CD4-positive, alpha-beta T cell (primary cell): ENCODE measurements around the gene CEP104. TPM values are rescaled to one million over a fixed set of nuclear protein-coding genes. Genes with fewer than 3 reads are reported as not detected.

Experiments used
- ATAC-seq: fragments of 200-7000 bp; cut with Tn5 transposase; one replicate; pipeline ENCODE4 v1.10.0; 2022; ENCODE audit warnings: mild to moderate bottlenecking; ENCODE audit not compliant: poor library complexity
- CTCF ChIA-PET: fragments of 350-600 bp; sonication (Branson Sonifier 250); formaldehyde crosslinking; loops from one replicate; lab custom pipeline; 2021; ENCODE audit warnings: antibody characterized with exemption, inconsistent platforms; lab: Charles Lee
- POLR2A ChIA-PET: fragments of 350-600 bp; sonication (Branson Sonifier 250); formaldehyde crosslinking; loops from one replicate; lab custom pipeline; 2021; ENCODE audit warnings: antibody characterized with exemption, inconsistent platforms; lab: Charles Lee
- DNase-seq, 14 experiments: peaks; one replicate each; pipeline ENCODE4 v3.0.0-alpha.2; 2013 to 2020; ENCODE audit warnings: mixed read lengths in 2 of 14
- H3K27ac ChIP-seq, 2 donors: one replicate each; pipeline versions ENCODE4 v1.5.1 to v1.7.0; 2013; ENCODE audit warnings: low read length in 2 of 2, low read depth in 1 of 2, mild to moderate bottlenecking in 1 of 2
- H3K27me3 ChIP-seq, 2 experiments: 1 replicate in 1 of 2; 2 replicates in 1 of 2; pipeline versions ENCODE4 v1.6.1 to v1.7.0; 2013; ENCODE audit warnings: low read length in 2 of 2, control low read depth in 1 of 2, mild to moderate bottlenecking in 1 of 2, moderate library complexity in 1 of 2; ENCODE audit not compliant: insufficient read depth in 2 of 2, control insufficient read depth in 1 of 2
- H3K36me3 ChIP-seq: one replicate; pipeline ENCODE4 v1.6.1; 2013; ENCODE audit warnings: low read length, control low read depth; ENCODE audit not compliant: insufficient read depth
- H3K4me1 ChIP-seq: one replicate; pipeline ENCODE4 v1.6.1; 2013; ENCODE audit warnings: low read length, control low read depth; ENCODE audit not compliant: insufficient read depth
- H3K4me3 ChIP-seq: one replicate; pipeline ENCODE4 v1.5.1; 2013; ENCODE audit warnings: mild to moderate bottlenecking, low read length, moderate library complexity
- H3K9me3 ChIP-seq, 2 experiments: 1 replicate in 1 of 2; 2 replicates in 1 of 2; pipeline versions ENCODE4 v1.6.1 to v1.7.0; 2013; ENCODE audit warnings: low read length in 2 of 2, mild to moderate bottlenecking in 2 of 2, control low read depth in 1 of 2, moderate library complexity in 1 of 2; ENCODE audit not compliant: control insufficient read depth in 1 of 2, insufficient read depth in 1 of 2
- H3K27ac Mint-ChIP-seq: one replicate; pipeline ENCODE4 v1.8.0; 2020; ENCODE audit warnings: mixed read lengths
- H3K27me3 Mint-ChIP-seq: one replicate; pipeline ENCODE4 v1.8.0; 2021; ENCODE audit warnings: mixed read lengths
- H3K36me3 Mint-ChIP-seq: one replicate; pipeline ENCODE4 v1.8.0; 2021; ENCODE audit warnings: low read depth, mixed read lengths
- H3K4me1 Mint-ChIP-seq: one replicate; pipeline ENCODE4 v1.8.0; 2021; ENCODE audit warnings: low read depth, mixed read lengths
- H3K4me3 Mint-ChIP-seq: one replicate; pipeline ENCODE4 v1.8.0; 2020; ENCODE audit warnings: mild to moderate bottlenecking, mixed read lengths
- H3K9me3 Mint-ChIP-seq: one replicate; pipeline ENCODE4 v1.8.0; 2020; ENCODE audit warnings: mixed read lengths
- CTCF ChIP-seq: fragments of 200-600 bp; IDR thresholded peaks from one replicate; pipeline ENCODE4 v1.8.0; 2022; ENCODE audit warnings: antibody characterized with exemption, mild to moderate bottlenecking
- intact Hi-C, 2 experiments: fragments of 100-400 bp; cut with DNase I in 1 of 2; cut with micrococcal nuclease in 1 of 2; formaldehyde crosslinking; loops; one replicate each; pipeline versions ENCODE4 v1.15.1 to v1.9.0; 2023 to 2025; cut with DNase I, micrococcal nuclease
- total RNA-seq, 174 experiments: library from RNA in 2 of 174; stranded (reverse) in 2 of 174; gene quantifications; one replicate each; pipeline ENCODE4 v1.2.3 and lab custom pipeline; 2021 to 2026

The CEP104 gene
- total RNA-seq, 2 experiments from 2014 or later, result 16.6 to 20.5 TPM

- POLR2A ChIA-PET, result no interaction called here
- CTCF ChIA-PET, result no interaction called here
- Histone ChIP-seq H3K4me3 (no peak overlapping the region), H3K36me3 (peaks cover 46% of the 10 kb centered on the region), H3K9me3 (peaks cover 0 to 5% of the 10 kb centered on the region in 2 experiments), H3K4me1 (no peaks in the 10 kb centered on the region), H3K27me3 (no peaks in the 10 kb centered on the region), H3K27ac (no peak overlapping the region)
- DNase-seq (no peak), ATAC-seq (no peak)
- H3K36me3 Mint-ChIP-seq, result peaks cover 42% of the 10 kb centered on the region
- intact Hi-C loops, result no loop called here
- TF ChIP-seq CTCF, result no peak
- no peaks in the 10 kb centered on the region for H3K27me3 Mint-ChIP-seq
- no peaks in the 10 kb centered on the region for H3K4me1 Mint-ChIP-seq
- H3K9me3 Mint-ChIP-seq, result no peaks in the 10 kb centered on the region
- H3K4me3 Mint-ChIP-seq, result no peak overlapping the region
- H3K27ac Mint-ChIP-seq, result no peak overlapping the region
Measured at GRCh38 chr1:3817138-3817740, 39.8 kb downstream of the CEP104 start.

- Histone ChIP-seq H3K4me1 (no peaks in the 10 kb centered on the region), H3K4me3 (no peak overlapping the region), H3K9me3 (peaks cover 0 to 5% of the 10 kb centered on the region in 2 experiments), H3K27me3 (no peaks in the 10 kb centered on the region), H3K27ac (no peak overlapping the region), H3K36me3 (peaks cover 40% of the 10 kb centered on the region)
- H3K27ac Mint-ChIP-seq, result no peak overlapping the region
- peaks cover 35% of the 10 kb centered on the region for H3K36me3 Mint-ChIP-seq
- H3K4me1 Mint-ChIP-seq, result no peaks in the 10 kb centered on the region
- no peaks in the 10 kb centered on the region for H3K9me3 Mint-ChIP-seq
- H3K4me3 Mint-ChIP-seq, result no peak overlapping the region
- intact Hi-C loops, result no loop called here
- ChIA-PET POLR2A (no interaction called here), CTCF (no interaction called here)
- ATAC-seq (no peak), DNase-seq (no peak)
- no peaks in the 10 kb centered on the region for H3K27me3 Mint-ChIP-seq
- no peak for TF ChIP-seq CTCF
Measured at GRCh38 chr1:3816331-3817137, 40.5 kb downstream of the CEP104 start.

DNA sequence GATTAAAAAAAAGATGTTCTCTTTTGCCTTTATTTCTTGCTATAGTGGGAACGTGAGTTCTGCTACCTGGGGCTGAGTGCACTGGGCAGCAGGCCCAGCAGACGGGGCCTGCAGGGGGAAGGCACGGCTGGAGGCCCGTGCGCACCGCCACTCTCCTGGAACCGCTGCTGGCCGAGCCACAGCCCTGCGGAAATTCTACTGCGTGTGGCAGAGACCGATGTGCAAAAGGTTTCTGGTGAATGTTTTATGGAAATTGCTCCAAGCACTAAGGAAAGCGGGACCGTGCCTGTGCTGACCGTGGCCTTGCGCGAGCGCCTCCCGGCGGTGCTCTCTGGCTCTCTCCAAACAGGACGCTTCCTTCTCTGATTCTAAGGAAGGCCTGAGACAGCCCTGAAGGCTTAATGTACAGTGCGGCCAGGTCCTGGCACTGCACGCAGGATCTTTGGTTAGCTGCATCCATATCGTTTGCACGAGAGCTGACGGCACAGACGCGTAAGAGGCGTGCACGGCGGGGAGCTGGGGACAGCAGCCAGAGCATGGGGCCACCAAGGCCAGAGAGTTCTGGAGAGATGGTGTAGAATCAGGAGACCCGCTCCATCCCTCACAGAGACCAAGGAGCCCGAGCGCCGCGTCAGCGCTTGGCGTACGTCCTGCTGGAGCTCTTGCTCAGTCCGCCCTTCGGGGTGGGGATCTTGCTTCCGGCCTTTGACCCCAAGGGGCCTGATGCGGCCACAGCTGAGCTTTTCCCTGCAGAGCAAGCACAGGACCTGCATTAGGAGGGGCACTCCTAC, 42.0 kb downstream of the CEP104 start:
- H3K36me3 ChIP-seq, result peaks cover 32% of the 10 kb centered on the region
- Mint-ChIP-seq H3K4me1 (no peaks in the 10 kb centered on the region), H3K27me3 (no peaks in the 10 kb centered on the region), H3K27ac (no peak overlapping the region), H3K4me3 (no peak overlapping the region), H3K36me3 (peaks cover 23% of the 10 kb centered on the region), H3K9me3 (no peaks in the 10 kb centered on the region)
- TF ChIP-seq CTCF, result no peak
- CTCF ChIA-PET, result no interaction called here
- H3K4me3 ChIP-seq, result no peak overlapping the region
- no peaks in the 10 kb centered on the region for H3K4me1 ChIP-seq
- H3K27me3 ChIP-seq, result no peaks in the 10 kb centered on the region
- DNase-seq (no peak), ATAC-seq (no peak)
- peaks cover 0 to 5% of the 10 kb centered on the region in 2 experiments for H3K9me3 ChIP-seq
- H3K27ac ChIP-seq, result no peak overlapping the region
- intact Hi-C loops, result no loop called here
- POLR2A ChIA-PET, result no interaction called here
